ENCODE measurements around the gene LDHD. TPM values are rescaled to one million over a fixed set of nuclear protein-coding genes. Genes with fewer than 3 reads are reported as not detected.

Gene LDHD
- total and polyA plus RNA-seq, 2 of the 8 experiments (the other 6 are each of a cell fraction or from before 2014, with no cell fraction given), result 14.9 to 18.2 TPM

- WGBS, 2 experiments (ENCODE audit: extremely low coverage in 1 of 2, insufficient coverage in 1 of 2, insufficient read length in 1 of 2, insufficient replicate concordance in 2 of 2, low coverage in 1 of 2, low lambda C conversion rate in 2 of 2, missing lambda C conversion rate in 1 of 2), result 69% methylated on average over 6 of the region's 6 CpGs; no CpG with 5 or more reads in 1 of the 2 experiments
- Histone ChIP-seq H3K23ac (ENCODE audit: insufficient read length) (no peak overlapping the region), H3K36me3 (ENCODE audit: control insufficient read depth in 2 of 4, insufficient read depth in 4 of 4, low read length in 3 of 4) (no peaks in the 10 kb centered on the region; a peak in 1 of 8 replicates), H2BK5ac (ENCODE audit: low read depth, low read length) (0 out of 2 replicates have a peak overlapping the region, but pooled peaks have one; percentile 19), H4K8ac (ENCODE audit: extremely low read depth, insufficient read depth, low read length) (no peak overlapping the region), H2AFZ (ENCODE audit: low read length) (no peak overlapping the region), H4K91ac (replicated peaks; ENCODE audit: insufficient read length, low read length) (no peak overlapping the region), H3K79me2 (ENCODE audit: control insufficient read depth in 1 of 2, insufficient read depth in 2 of 2, low read length in 2 of 2) (peaks cover 3 to 72% of the 10 kb centered on the region in 2 experiments; a peak in 3 of 4 replicates), H2AK5ac (ENCODE audit: low read depth, low read length) (peak overlapping the region; percentile 46; the same call in 1 of the 2 replicates), H2BK20ac (ENCODE audit: low read length) (no peak overlapping the region), H3K56ac (replicated peaks; ENCODE audit: insufficient read length, low read depth, low read length) (no peak overlapping the region), H3K23me2 (ENCODE audit: low read depth, low read length) (no peaks in the 10 kb centered on the region), H3K9me3 (ENCODE audit: insufficient read depth in 2 of 2, low read depth in 1 of 2, low read length in 1 of 2) (no peaks in the 10 kb centered on the region), H3K79me1 (ENCODE audit: low read depth, low read length) (peaks cover 4% of the 10 kb centered on the region; the same call in 1 of the 2 replicates), H2BK12ac (ENCODE audit: low read depth, low read length) (no peak overlapping the region; the same call in 1 of the 2 replicates), H3K18ac (ENCODE audit: extremely low read depth, low read length) (no peak overlapping the region), H3K27me3 (replicated peaks in 1 of 4; ENCODE audit: control insufficient read depth in 3 of 4, extremely low read depth in 1 of 4, insufficient read depth in 3 of 4, low read length in 3 of 4) (no peaks in the 10 kb centered on the region), H4K20me1 (replicated peaks in 1 of 2; ENCODE audit: control insufficient read depth in 1 of 2, insufficient read depth in 2 of 2, low read length in 2 of 2) (peaks cover 9 to 16% of the 10 kb centered on the region in 2 experiments), H2BK120ac (replicated peaks; ENCODE audit: low read depth, low read length) (no peak overlapping the region), H3K9ac (replicated peaks in 1 of 4; ENCODE audit: extremely low read depth in 1 of 4, low read depth in 3 of 4, low read length in 3 of 4) (no peak overlapping the region), H3K27ac (ENCODE audit: low read depth, low read length) (no peak overlapping the region; the same call in 1 of the 2 replicates), H3K14ac (ENCODE audit: insufficient read length) (no peak overlapping the region), H3K4ac (replicated peaks; ENCODE audit: insufficient read length, low read depth, low read length) (no peak overlapping the region), H3K4me2 (ENCODE audit: insufficient read depth in 1 of 2, low read depth in 2 of 2, low read length in 2 of 2) (no peak overlapping the region), H3K4me3 (ENCODE audit: extremely low read depth in 1 of 4, insufficient read depth in 2 of 4, low read depth in 3 of 4, low read length in 4 of 4) (no peak overlapping the region), H2BK15ac (ENCODE audit: low read length) (no peak overlapping the region), H3K4me1 (replicated peaks in 1 of 4; ENCODE audit: control insufficient read depth in 3 of 4, insufficient read depth in 4 of 4, low read length in 3 of 4) (peaks cover 0 to 21% (median 9%) of the 10 kb centered on the region in 4 experiments; a peak in 5 of 7 replicates), H4K5ac (ENCODE audit: insufficient read length, low read depth, low read length) (no peak overlapping the region)
- CTCF ChIA-PET (ENCODE audit: partially characterized antibody), result interaction anchor here (0.6 to 13.7 kb wide), 8 partner anchors 8 to 91 kb away, joined by 3 to 90 read pairs (median 8); partner anchors contain the start of gene ZNRF1
- DNase-seq (ENCODE audit: low read depth in 1 of 2, low spot score in 2 of 2), result no peak
- TF ChIP-seq SP4 (IDR thresholded peaks at IDR 0.05; ENCODE audit: low read length) (no peak), RAD21 (IDR thresholded peaks at IDR 0.05 in 1 of 2, conservative IDR thresholded peaks at IDR 0.05 in 1 of 2; ENCODE audit: low read depth in 2 of 2, low read length in 2 of 2) (peak in 1 of 2 experiments; percentile 21; a peak in 1 of 4 replicates), TBP (IDR thresholded peaks at IDR 0.05; ENCODE audit: low read depth, low read length) (no peak)
- POLR2A ChIA-PET (ENCODE audit: partially characterized antibody), result interaction anchor here (2.0 kb wide), 1 partner anchor 16 kb away, joined by 6 read pairs; no protein-coding TSS in a partner anchor
- FAIRE-seq, result no peak
Measured at GRCh38 chr16:75089486-75090202, 26.9 kb downstream of the LDHD start.

Data from H1 (cell line).